Activated naive CD4-positive, alpha-beta T cell treated with anti-CD3 and anti-CD28 coated beads, Interleukin-2, amount 50 U/mL, for 24 hours (primary cell): Measurements from ENCODE around the gene DIDO1.

Experiments used
- H3K27ac Mint-ChIP-seq: one replicate; pipeline ENCODE4 v1.8.0; 2021; ENCODE audit warnings: mild to moderate bottlenecking, mixed read lengths
- H3K27me3 Mint-ChIP-seq: one replicate; pipeline ENCODE4 v1.8.0; 2021; ENCODE audit warnings: mixed read lengths
- H3K36me3 Mint-ChIP-seq: one replicate; pipeline ENCODE4 v1.8.0; 2021; ENCODE audit warnings: mixed read lengths
- H3K4me1 Mint-ChIP-seq: one replicate; pipeline ENCODE4 v1.8.0; 2021; ENCODE audit warnings: mixed read lengths
- H3K4me3 Mint-ChIP-seq: one replicate; pipeline ENCODE4 v1.8.0; 2021; ENCODE audit warnings: mild to moderate bottlenecking, mixed read lengths
- H3K9me3 Mint-ChIP-seq: one replicate; pipeline ENCODE4 v1.8.0; 2021; ENCODE audit warnings: mixed read lengths

Gene DIDO1

GRCh38 chr20:62957136-62958117 lies 31.1 kb upstream of the DIDO1 start:
- Mint-ChIP-seq H3K27me3 (no peaks in the 10 kb centered on the region), H3K36me3 (no peaks in the 10 kb centered on the region), H3K27ac (no peak overlapping the region), H3K4me1 (peaks cover 26% of the 10 kb centered on the region), H3K4me3 (no peak overlapping the region), H3K9me3 (no peaks in the 10 kb centered on the region)

- H3K27ac Mint-ChIP-seq, result no peak overlapping the region
- no peaks in the 10 kb centered on the region for H3K27me3 Mint-ChIP-seq
- H3K9me3 Mint-ChIP-seq, result no peaks in the 10 kb centered on the region
- H3K36me3 Mint-ChIP-seq, result no peaks in the 10 kb centered on the region
- H3K4me3 Mint-ChIP-seq, result no peak overlapping the region
- H3K4me1 Mint-ChIP-seq, result peaks cover 30% of the 10 kb centered on the region
These were observed 30.3 kb upstream of the DIDO1 start for GRCh38 chr20:62956387-62957135.

GRCh38 chr20:62955519-62956386 lies 29.4 kb upstream of the DIDO1 start:
- Mint-ChIP-seq H3K27ac (no peak overlapping the region), H3K9me3 (no peaks in the 10 kb centered on the region), H3K27me3 (no peaks in the 10 kb centered on the region), H3K4me3 (no peak overlapping the region), H3K36me3 (no peaks in the 10 kb centered on the region), H3K4me1 (peaks cover 35% of the 10 kb centered on the region)

GRCh38 chr20:62953839-62954703 lies 27.8 kb upstream of the DIDO1 start:
- H3K9me3 Mint-ChIP-seq, result no peaks in the 10 kb centered on the region
- H3K4me1 Mint-ChIP-seq, result peaks cover 30% of the 10 kb centered on the region
- H3K36me3 Mint-ChIP-seq, result peaks cover 7% of the 10 kb centered on the region
- peak overlapping the region; percentile 43 for H3K27ac Mint-ChIP-seq
- peak overlapping the region; percentile 73 for H3K4me3 Mint-ChIP-seq
- H3K27me3 Mint-ChIP-seq, result no peaks in the 10 kb centered on the region

GRCh38 chr20:62952968-62953838 lies 26.9 kb upstream of the DIDO1 start:
- H3K36me3 Mint-ChIP-seq, result peaks cover 10% of the 10 kb centered on the region
- no peaks in the 10 kb centered on the region for H3K9me3 Mint-ChIP-seq
- no peak overlapping the region for H3K27ac Mint-ChIP-seq
- peaks cover 30% of the 10 kb centered on the region for H3K4me1 Mint-ChIP-seq
- H3K27me3 Mint-ChIP-seq, result no peaks in the 10 kb centered on the region
- H3K4me3 Mint-ChIP-seq, result peak overlapping the region; percentile 73

GRCh38 chr20:62952373-62952967 lies 26.2 kb upstream of the DIDO1 start, which contains the start of gene SLC17A9:
Gene SLC17A9, plus strand, starts transcription at chr20:62952709. Its CDS starts 122 bp downstream, at chr20:62952831.
- H3K27me3 Mint-ChIP-seq, result no peaks in the 10 kb centered on the region
- peak within 1 kb of the TSS; percentile 39 for H3K4me3 Mint-ChIP-seq
- H3K4me1 Mint-ChIP-seq, result peaks cover 31% of the 10 kb centered on the region
- H3K27ac Mint-ChIP-seq, result peak within 1 kb of the TSS; percentile 41
- peaks cover 10% of the 10 kb centered on the region for H3K36me3 Mint-ChIP-seq
- H3K9me3 Mint-ChIP-seq, result no peaks in the 10 kb centered on the region

- no peaks in the 10 kb centered on the region for H3K27me3 Mint-ChIP-seq
- peak overlapping the region; percentile 41 for H3K27ac Mint-ChIP-seq
- H3K4me1 Mint-ChIP-seq, result peaks cover 36% of the 10 kb centered on the region
- peaks cover 10% of the 10 kb centered on the region for H3K36me3 Mint-ChIP-seq
- H3K4me3 Mint-ChIP-seq, result peak overlapping the region; percentile 36
- H3K9me3 Mint-ChIP-seq, result no peaks in the 10 kb centered on the region
These were observed 25.6 kb upstream of the DIDO1 start for GRCh38 chr20:62951896-62952372.

GRCh38 chr20:62951143-62951895 lies 25.0 kb upstream of the DIDO1 start:
- Mint-ChIP-seq H3K36me3 (peaks cover 12% of the 10 kb centered on the region), H3K27me3 (no peaks in the 10 kb centered on the region), H3K4me1 (peaks cover 36% of the 10 kb centered on the region), H3K27ac (no peak overlapping the region), H3K4me3 (no peak overlapping the region), H3K9me3 (no peaks in the 10 kb centered on the region)

GRCh38 chr20:62950741-62951140 lies 24.4 kb upstream of the DIDO1 start:
- H3K36me3 Mint-ChIP-seq, result peaks cover 12% of the 10 kb centered on the region
- H3K4me3 Mint-ChIP-seq, result no peak overlapping the region
- peaks cover 36% of the 10 kb centered on the region for H3K4me1 Mint-ChIP-seq
- H3K27me3 Mint-ChIP-seq, result no peaks in the 10 kb centered on the region
- no peaks in the 10 kb centered on the region for H3K9me3 Mint-ChIP-seq
- no peak overlapping the region for H3K27ac Mint-ChIP-seq

- Mint-ChIP-seq H3K27ac (peak overlapping the region; percentile 65), H3K4me3 (no peak overlapping the region), H3K9me3 (no peaks in the 10 kb centered on the region), H3K36me3 (peaks cover 12% of the 10 kb centered on the region), H3K27me3 (no peaks in the 10 kb centered on the region), H3K4me1 (peaks cover 36% of the 10 kb centered on the region)
These were observed 23.7 kb upstream of the DIDO1 start for GRCh38 chr20:62949962-62950361.

GRCh38 chr20:62949153-62949821 lies 23.0 kb upstream of the DIDO1 start:
- Mint-ChIP-seq H3K9me3 (no peaks in the 10 kb centered on the region), H3K4me1 (peaks cover 33% of the 10 kb centered on the region), H3K27me3 (no peaks in the 10 kb centered on the region), H3K4me3 (no peak overlapping the region), H3K27ac (no peak overlapping the region), H3K36me3 (peaks cover 12% of the 10 kb centered on the region)

- H3K4me1 Mint-ChIP-seq, result peaks cover 27% of the 10 kb centered on the region
- H3K4me3 Mint-ChIP-seq, result no peak overlapping the region
- no peak overlapping the region for H3K27ac Mint-ChIP-seq
- H3K27me3 Mint-ChIP-seq, result no peaks in the 10 kb centered on the region
- H3K36me3 Mint-ChIP-seq, result peaks cover 14% of the 10 kb centered on the region
- H3K9me3 Mint-ChIP-seq, result no peaks in the 10 kb centered on the region
These were observed 21.4 kb upstream of the DIDO1 start for GRCh38 chr20:62947532-62948300.
